ENCODE results near the gene FOXO3. TPM values are rescaled to one million over a fixed set of nuclear protein-coding genes. Genes with fewer than 3 reads are reported as not detected.
A peak's percentile ranks its signal among the peaks of the same experiment; 100 is the strongest.

FOXO3 gene
- total and polyA plus RNA-seq, 3 experiments from 2014 or later, result 14.1 to 31.1 (median 15.0) TPM

DNA sequence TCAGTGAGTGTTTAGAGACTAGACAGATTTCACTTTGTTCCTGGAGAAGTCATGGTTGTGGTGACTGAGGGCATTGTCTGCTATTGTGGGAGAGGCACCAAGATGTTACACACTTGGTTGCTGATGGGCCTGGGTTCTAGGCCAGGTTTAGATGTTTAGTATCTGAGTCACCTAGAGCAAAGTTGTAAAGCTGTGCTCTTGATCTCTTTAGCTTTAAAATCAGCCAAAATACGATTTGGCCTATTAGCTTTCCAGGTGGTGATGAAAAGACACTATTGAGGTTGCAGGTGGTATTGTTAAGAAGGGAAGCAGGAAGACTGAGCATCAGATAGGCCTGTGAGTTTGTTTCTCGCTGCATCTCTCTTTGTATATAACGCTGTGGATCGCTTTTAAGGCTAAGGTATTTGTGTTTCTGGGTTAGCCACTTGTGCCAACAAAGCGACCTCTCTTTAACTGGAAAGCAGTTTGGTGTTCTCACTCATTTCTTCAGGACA, 48.6 kb downstream of the FOXO3 start:
- Histone ChIP-seq H3K27ac (ENCODE audit: low read depth, low read length) (no peak overlapping the region), H3K4me1 (ENCODE audit: insufficient read depth, low read length) (peaks cover 4% of the 10 kb centered on the region), H3K27me3 (ENCODE audit: insufficient read depth, low read length, poor library complexity, severe bottlenecking) (no peaks in the 10 kb centered on the region), H3K4me3 (ENCODE audit: low read length) (no peak overlapping the region), H3K36me3 (ENCODE audit: insufficient read depth, low read length) (no peaks in the 10 kb centered on the region), H3K9me3 (ENCODE audit: low read length) (no peaks in the 10 kb centered on the region)
- CTCF ChIA-PET, result interaction anchor here (1.4 to 1.5 kb wide), 2 partner anchors 12 to 315 kb away, joined by 3 to 5 read pairs; no protein-coding TSS in a partner anchor
- Mint-ChIP-seq H3K9me3 (peaks cover 0 to 11% (median 5%) of the 10 kb centered on the region in 5 donors), H3K4me1 (peaks cover 64 to 84% (median 83%) of the 10 kb centered on the region in 3 donors), H3K36me3 (peaks cover 1 to 16% (median 11%) of the 10 kb centered on the region in 3 donors), H3K27me3 (no peaks in the 10 kb centered on the region), H3K4me3 (no peak overlapping the region), H3K27ac (peak overlapping the region in 2 of 8 donors; percentile 12 to 73)
- POLR2A ChIA-PET, result no interaction called here
- DNase-seq, result no peak

DNA sequence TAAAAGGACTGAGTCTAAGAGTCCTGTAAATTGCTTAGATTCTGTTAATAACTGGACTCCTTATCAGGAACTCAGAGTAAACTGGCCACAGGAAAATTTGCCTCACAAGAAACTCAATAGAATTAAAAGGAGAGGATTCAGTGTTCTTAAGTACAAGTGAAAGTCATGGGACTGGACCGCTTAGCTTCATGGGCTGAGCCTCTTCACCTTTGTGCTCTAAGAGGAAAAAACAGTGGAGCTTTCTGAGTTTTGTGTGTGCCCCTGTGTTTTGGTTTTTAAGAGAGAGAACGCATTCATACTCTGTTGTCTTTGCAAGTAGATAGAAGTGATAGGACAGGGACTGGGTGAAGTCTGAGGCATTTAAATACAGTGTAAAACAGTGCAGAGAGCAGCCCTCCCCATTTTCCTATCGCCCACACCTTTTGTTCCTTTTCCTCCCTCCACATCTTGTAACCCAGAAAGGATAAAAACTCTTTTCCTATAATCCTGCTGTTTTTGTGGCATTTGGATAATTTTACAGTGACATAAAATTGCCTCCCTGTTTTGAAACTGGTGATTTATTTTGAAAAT, 49.6 kb downstream of the FOXO3 start:
- peaks cover 0 to 11% (median 5%) of the 10 kb centered on the region in 5 donors for H3K9me3 Mint-ChIP-seq
- H3K27me3 Mint-ChIP-seq, result no peaks in the 10 kb centered on the region
- peaks cover 67 to 88% (median 84%) of the 10 kb centered on the region in 3 donors for H3K4me1 Mint-ChIP-seq
- H3K4me1 ChIP-seq (ENCODE audit: insufficient read depth, low read length), result peaks cover 4% of the 10 kb centered on the region
- H3K27ac ChIP-seq (ENCODE audit: low read depth, low read length), result no peak overlapping the region
- H3K27me3 ChIP-seq (ENCODE audit: insufficient read depth, low read length, poor library complexity, severe bottlenecking), result no peaks in the 10 kb centered on the region
- no peak overlapping the region for H3K4me3 ChIP-seq (ENCODE audit: low read length)
- DNase-seq, result no peak
- POLR2A ChIA-PET, result no interaction called here
- CTCF ChIA-PET, result interaction anchor here (0.5 kb wide), 1 partner anchor 12 kb away, joined by 3 read pairs; no protein-coding TSS in a partner anchor
- no peak overlapping the region for H3K4me3 Mint-ChIP-seq
- H3K36me3 Mint-ChIP-seq, result peaks cover 1 to 16% (median 10%) of the 10 kb centered on the region in 3 donors
- H3K27ac Mint-ChIP-seq, result no peak overlapping the region
- H3K9me3 ChIP-seq (ENCODE audit: low read length), result no peaks in the 10 kb centered on the region
- no peaks in the 10 kb centered on the region for H3K36me3 ChIP-seq (ENCODE audit: insufficient read depth, low read length)

DNA sequence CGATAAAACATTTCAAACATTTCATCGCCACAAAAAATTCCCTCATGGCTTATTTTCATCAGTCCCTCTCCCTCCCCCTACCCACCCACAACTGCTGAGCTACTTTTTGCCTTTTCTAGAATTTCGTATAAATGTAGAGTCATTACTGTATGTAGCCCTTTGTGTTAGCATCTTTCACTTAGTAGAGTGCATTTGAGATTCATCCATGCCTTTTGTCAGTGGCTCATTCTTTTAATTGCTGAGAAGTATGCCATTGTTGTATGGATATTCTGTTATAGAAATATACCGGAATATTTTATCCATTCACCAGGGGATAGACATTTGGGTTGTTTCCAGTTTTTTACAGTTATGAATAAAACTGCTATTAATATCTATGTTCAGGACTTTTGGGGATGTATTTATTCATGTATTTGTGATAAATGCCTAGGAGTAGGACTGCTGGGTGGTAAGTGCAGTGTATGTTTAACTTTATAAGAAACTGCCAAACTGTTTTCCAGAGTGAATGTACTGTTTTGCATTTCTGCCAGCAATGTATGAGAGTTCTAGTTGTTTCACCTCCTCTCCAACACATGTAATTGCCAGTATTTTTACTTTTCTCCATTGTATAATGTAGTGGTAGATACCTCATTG, 50.4 kb downstream of the FOXO3 start:
- no peak overlapping the region for H3K4me3 Mint-ChIP-seq
- H3K4me1 Mint-ChIP-seq, result peaks cover 64 to 85% (median 81%) of the 10 kb centered on the region in 3 donors
- CTCF ChIA-PET, result interaction anchor here (0.5 kb wide), 1 partner anchor 11 kb away, joined by 3 read pairs; no protein-coding TSS in a partner anchor
- DNase-seq, result no peak
- H3K27me3 Mint-ChIP-seq, result peaks cover 0 to 1% of the 10 kb centered on the region in 2 donors
- Histone ChIP-seq H3K36me3 (ENCODE audit: insufficient read depth, low read length) (no peaks in the 10 kb centered on the region), H3K9me3 (ENCODE audit: low read length) (no peaks in the 10 kb centered on the region), H3K4me3 (ENCODE audit: low read length) (no peak overlapping the region), H3K27me3 (ENCODE audit: insufficient read depth, low read length, poor library complexity, severe bottlenecking) (no peaks in the 10 kb centered on the region), H3K4me1 (ENCODE audit: insufficient read depth, low read length) (peaks cover 4% of the 10 kb centered on the region), H3K27ac (ENCODE audit: low read depth, low read length) (no peak overlapping the region)
- POLR2A ChIA-PET, result no interaction called here
- H3K9me3 Mint-ChIP-seq, result peaks cover 0 to 11% (median 5%) of the 10 kb centered on the region in 5 donors
- H3K36me3 Mint-ChIP-seq, result peaks cover 1 to 16% (median 9%) of the 10 kb centered on the region in 3 donors
- no peak overlapping the region for H3K27ac Mint-ChIP-seq

DNA sequence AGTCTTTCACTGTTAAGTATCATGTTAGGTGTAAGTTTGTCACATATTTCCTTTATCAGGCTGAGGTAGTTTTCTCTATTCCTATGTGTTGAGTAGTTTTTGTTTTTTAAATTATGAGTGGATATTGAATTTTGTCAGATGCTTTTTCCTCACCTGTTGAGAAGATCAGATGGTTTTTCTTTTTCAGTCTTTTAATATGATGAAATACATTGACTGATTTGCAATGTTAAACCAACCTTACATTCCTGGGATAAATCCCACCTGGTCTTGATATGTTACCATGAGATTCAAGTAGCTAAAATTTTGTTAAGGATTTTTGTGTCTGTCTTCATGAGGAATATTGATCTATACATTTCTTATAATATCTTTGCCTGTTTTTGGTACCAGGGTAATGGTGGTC, 52.1 kb downstream of the FOXO3 start:
- Mint-ChIP-seq H3K27me3 (peaks cover 0 to 1% of the 10 kb centered on the region in 2 donors), H3K4me3 (no peak overlapping the region), H3K36me3 (peaks cover 1 to 16% (median 6%) of the 10 kb centered on the region in 3 donors), H3K27ac (peak overlapping the region in 1 of 8 donors; percentile 59), H3K4me1 (peaks cover 59 to 79% (median 76%) of the 10 kb centered on the region in 3 donors), H3K9me3 (peaks cover 0 to 11% (median 5%) of the 10 kb centered on the region in 5 donors)
- no peak for DNase-seq
- Histone ChIP-seq H3K4me1 (ENCODE audit: insufficient read depth, low read length) (peaks cover 4% of the 10 kb centered on the region), H3K27ac (ENCODE audit: low read depth, low read length) (no peak overlapping the region), H3K9me3 (ENCODE audit: low read length) (no peaks in the 10 kb centered on the region), H3K36me3 (ENCODE audit: insufficient read depth, low read length) (no peaks in the 10 kb centered on the region), H3K4me3 (ENCODE audit: low read length) (no peak overlapping the region), H3K27me3 (ENCODE audit: insufficient read depth, low read length, poor library complexity, severe bottlenecking) (no peaks in the 10 kb centered on the region)
- CTCF ChIA-PET, result no interaction called here
- POLR2A ChIA-PET, result no interaction called here

DNA sequence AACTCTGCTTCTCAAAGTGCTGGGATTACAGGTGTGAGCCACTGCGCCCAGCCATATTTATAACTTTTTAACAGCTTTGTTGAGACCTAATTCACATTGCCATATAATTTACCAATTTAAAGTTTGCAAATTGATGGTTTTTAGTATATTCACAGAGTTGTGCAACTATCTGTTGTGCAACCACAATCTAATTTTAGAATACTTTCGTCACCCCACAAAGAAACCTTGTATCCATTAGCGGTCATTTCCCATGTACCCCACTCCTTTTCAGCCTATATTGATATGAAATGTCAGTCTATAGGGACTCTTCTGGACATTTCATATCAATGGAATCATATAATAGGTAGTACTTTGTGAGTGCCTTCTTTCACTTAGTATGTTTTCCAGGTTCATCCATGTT, 55.8 kb downstream of the FOXO3 start:
- H3K36me3 ChIP-seq (ENCODE audit: insufficient read depth, low read length), result no peaks in the 10 kb centered on the region
- no peak overlapping the region for H3K27ac Mint-ChIP-seq
- no peak for DNase-seq

DNA sequence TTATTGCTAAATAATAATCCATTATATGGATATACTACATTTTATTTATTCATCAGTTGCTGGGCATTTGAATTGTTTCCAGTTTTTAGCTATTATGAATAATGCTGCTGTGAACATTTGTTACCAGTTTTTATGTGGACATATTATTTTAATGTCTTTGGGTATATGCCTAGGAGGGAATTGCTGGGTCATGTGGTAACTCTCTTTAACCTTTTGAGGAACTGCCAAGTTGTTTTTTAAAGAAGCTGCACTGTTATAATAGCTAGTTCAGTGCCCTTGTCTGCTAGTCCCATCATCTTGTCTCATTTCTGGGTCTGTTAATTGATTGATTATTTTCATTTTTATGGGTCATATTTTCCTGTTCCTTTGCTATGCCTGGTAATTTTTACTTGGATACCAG, 56.3 kb downstream of the FOXO3 start:
- CTCF ChIA-PET, result no interaction called here
- Mint-ChIP-seq H3K9me3 (peaks cover 0 to 11% (median 5%) of the 10 kb centered on the region in 5 donors), H3K27me3 (peaks cover 0 to 3% of the 10 kb centered on the region in 2 donors), H3K4me3 (no peak overlapping the region), H3K27ac (no peak overlapping the region), H3K36me3 (peaks cover 2 to 13% (median 9%) of the 10 kb centered on the region in 3 donors), H3K4me1 (peaks cover 57 to 78% (median 77%) of the 10 kb centered on the region in 3 donors)
- POLR2A ChIA-PET, result no interaction called here
- H3K27ac ChIP-seq (ENCODE audit: low read depth, low read length), result no peak overlapping the region
- H3K4me3 ChIP-seq (ENCODE audit: low read length), result no peak overlapping the region
- peaks cover 14% of the 10 kb centered on the region for H3K4me1 ChIP-seq (ENCODE audit: insufficient read depth, low read length)
- no peak for DNase-seq
- H3K9me3 ChIP-seq (ENCODE audit: low read length), result no peaks in the 10 kb centered on the region
- H3K27me3 ChIP-seq (ENCODE audit: insufficient read depth, low read length, poor library complexity, severe bottlenecking), result no peaks in the 10 kb centered on the region
- no peaks in the 10 kb centered on the region for H3K36me3 ChIP-seq (ENCODE audit: insufficient read depth, low read length)

More for the DNA sequence above, 55.8 kb downstream of the FOXO3 start:
- H3K9me3 ChIP-seq (ENCODE audit: low read length), result no peaks in the 10 kb centered on the region
- no peak overlapping the region for H3K4me3 Mint-ChIP-seq
- peaks cover 0 to 11% (median 5%) of the 10 kb centered on the region in 5 donors for H3K9me3 Mint-ChIP-seq
- peaks cover 0 to 3% of the 10 kb centered on the region in 2 donors for H3K27me3 Mint-ChIP-seq
- no peak overlapping the region for H3K27ac ChIP-seq (ENCODE audit: low read depth, low read length)
- ChIA-PET CTCF (no interaction called here), POLR2A (no interaction called here)
- H3K4me1 ChIP-seq (ENCODE audit: insufficient read depth, low read length), result peaks cover 14% of the 10 kb centered on the region
- H3K36me3 Mint-ChIP-seq, result peaks cover 2 to 16% (median 11%) of the 10 kb centered on the region in 3 donors
- no peak overlapping the region for H3K4me3 ChIP-seq (ENCODE audit: low read length)
- peaks cover 57 to 74% (median 74%) of the 10 kb centered on the region in 3 donors for H3K4me1 Mint-ChIP-seq
- no peaks in the 10 kb centered on the region for H3K27me3 ChIP-seq (ENCODE audit: insufficient read depth, low read length, poor library complexity, severe bottlenecking)

DNA sequence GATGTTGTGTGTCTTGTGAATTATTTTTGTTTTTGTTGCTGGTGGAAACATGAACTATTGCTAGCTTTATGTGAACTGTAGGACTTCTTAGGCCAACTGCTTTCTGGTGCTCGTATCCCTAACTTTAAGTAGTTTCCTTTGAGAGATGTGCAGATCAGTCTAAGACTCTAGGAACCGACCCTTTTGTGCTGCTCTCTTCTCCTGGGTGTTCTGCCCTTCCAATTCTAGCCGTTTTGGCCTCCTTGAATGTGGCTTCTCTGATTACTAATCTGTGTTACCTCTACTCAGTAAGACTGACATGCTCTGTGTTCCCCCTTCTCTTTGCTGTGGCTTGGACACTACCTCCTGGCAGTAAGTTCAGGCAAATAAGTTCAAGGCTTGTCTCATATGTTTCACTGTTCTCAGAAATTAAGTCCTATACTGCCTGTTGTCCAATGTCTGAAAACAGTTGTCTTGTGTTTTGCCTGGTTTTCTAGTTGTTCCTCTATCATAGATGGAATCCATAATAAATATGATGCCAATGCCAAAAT, 58.0 kb downstream of the FOXO3 start:
- Mint-ChIP-seq H3K4me3 (peak overlapping the region in 4 of 7 donors; percentile 9 to 44 (median 20)), H3K9me3 (no peaks in the 10 kb centered on the region), H3K4me1 (peaks cover 67 to 82% (median 82%) of the 10 kb centered on the region in 3 donors), H3K27ac (peak overlapping the region in 4 of 8 donors; percentile 7 to 83 (median 46)), H3K27me3 (peaks cover 0 to 3% of the 10 kb centered on the region in 2 donors), H3K36me3 (peaks cover 1 to 5% (median 1%) of the 10 kb centered on the region in 3 donors)
- ChIA-PET POLR2A (no interaction called here), CTCF (no interaction called here)
- no peak overlapping the region for H3K4me3 ChIP-seq (ENCODE audit: low read length)
- H3K27me3 ChIP-seq (ENCODE audit: insufficient read depth, low read length, poor library complexity, severe bottlenecking), result no peaks in the 10 kb centered on the region
- no peaks in the 10 kb centered on the region for H3K9me3 ChIP-seq (ENCODE audit: low read length)
- H3K36me3 ChIP-seq (ENCODE audit: insufficient read depth, low read length), result no peaks in the 10 kb centered on the region
- H3K27ac ChIP-seq (ENCODE audit: low read depth, low read length), result no peak overlapping the region
- H3K4me1 ChIP-seq (ENCODE audit: insufficient read depth, low read length), result peaks cover 14% of the 10 kb centered on the region
- no peak for DNase-seq

All from CD8-positive, alpha-beta memory T cell (primary cell).